CD14-positive monocyte (primary cell): Measurements from ENCODE around the gene MAMSTR. TPM values are rescaled to one million over a fixed set of nuclear protein-coding genes. Genes with fewer than 3 reads are reported as not detected.

Experiments
- DNase-seq, 3 donors: peaks; one replicate each; pipeline ENCODE4 v3.0.0-alpha.2; 2011 to 2022
- H2AFZ ChIP-seq: 2 replicates; pipeline ENCODE4 v1.6.0; 2012; ENCODE audit warnings: mild to moderate bottlenecking, low read depth, low read length, inconsistent platforms; ENCODE audit not compliant: insufficient read depth, poor library complexity, severe bottlenecking
- H3K27ac ChIP-seq, 2 donors: 1 replicate in 1 of 2; 2 replicates in 1 of 2; pipeline ENCODE4 v1.5.1; 2012 to 2013; ENCODE audit warnings: low read length in 2 of 2, control low read depth in 1 of 2, inconsistent platforms in 1 of 2, low read depth in 1 of 2, mild to moderate bottlenecking in 1 of 2
- H3K27me3 ChIP-seq, 2 donors: one replicate each; pipeline versions ENCODE4 v1.6.0 to v1.6.1; 2011 to 2013; ENCODE audit warnings: low read length in 2 of 2; ENCODE audit not compliant: control insufficient read depth in 2 of 2, insufficient read depth in 2 of 2
- H3K36me3 ChIP-seq, 2 donors: replicated peaks in 1 of 2; 1 replicate in 1 of 2; 2 replicates in 1 of 2; pipeline versions ENCODE4 v1.5.1 to v1.6.1; 2012 to 2013; ENCODE audit warnings: low read length in 2 of 2, control low read depth in 1 of 2, inconsistent platforms in 1 of 2, mild to moderate bottlenecking in 1 of 2; ENCODE audit not compliant: insufficient read depth in 2 of 2, control insufficient read depth in 1 of 2
- H3K4me1 ChIP-seq, 2 donors: 1 replicate in 1 of 2; 2 replicates in 1 of 2; pipeline versions ENCODE4 v1.5.1 to v1.6.1; 2012 to 2013; ENCODE audit warnings: low read length in 2 of 2, control low read depth in 1 of 2, inconsistent platforms in 1 of 2, mild to moderate bottlenecking in 1 of 2, moderate library complexity in 1 of 2; ENCODE audit not compliant: insufficient read depth in 2 of 2, control insufficient read depth in 1 of 2
- H3K4me2 ChIP-seq: replicated peaks from 2 replicates; pipeline ENCODE3; 2012; ENCODE audit warnings: low read length, moderate library complexity, mild to moderate bottlenecking; ENCODE audit not compliant: poor library complexity, severe bottlenecking; ENCODE audit errors: extremely low read depth
- H3K4me3 ChIP-seq, 3 experiments: fragments of 200-600 bp in 1 of 3; sonication (generic) in 1 of 3; replicated peaks in 1 of 3; 1 replicate in 2 of 3; 2 replicates in 1 of 3; pipeline ENCODE4 v1.5.1; 2011 to 2013; ENCODE audit warnings: low read length in 3 of 3, mild to moderate bottlenecking in 3 of 3, control low read depth in 2 of 3, low read depth in 2 of 3, inconsistent platforms in 1 of 3, moderate library complexity in 1 of 3
- H3K79me2 ChIP-seq: 2 replicates; pipeline ENCODE4 v1.6.0; 2012; ENCODE audit warnings: mild to moderate bottlenecking, control low read depth, inconsistent platforms, low read length, moderate library complexity; ENCODE audit not compliant: insufficient read depth
- H3K9ac ChIP-seq: 2 replicates; pipeline ENCODE4 v1.6.0; 2017; ENCODE audit warnings: low read length, mild to moderate bottlenecking; ENCODE audit not compliant: insufficient read depth, poor library complexity, severe bottlenecking
- H3K9me3 ChIP-seq, 2 donors: replicated peaks in 1 of 2; 1 replicate in 1 of 2; 2 replicates in 1 of 2; pipeline versions ENCODE4 v1.5.1 to v1.6.1; 2012 to 2013; ENCODE audit warnings: low read length in 2 of 2, control low read depth in 1 of 2; ENCODE audit not compliant: control insufficient read depth in 1 of 2, insufficient read depth in 1 of 2
- H4K20me1 ChIP-seq: 2 replicates; pipeline ENCODE4 v1.6.0; 2012; ENCODE audit warnings: mild to moderate bottlenecking, low read length, control low read depth, moderate library complexity; ENCODE audit not compliant: insufficient read depth
- H3K27ac Mint-ChIP-seq, 7 donors: one replicate each; pipeline ENCODE4 v1.8.0; 2020; ENCODE audit warnings: mild to moderate bottlenecking in 7 of 7, mixed read lengths in 7 of 7, moderate library complexity in 6 of 7, inconsistent platforms in 2 of 7
- H3K27me3 Mint-ChIP-seq, 3 donors: one replicate each; pipeline ENCODE4 v1.8.0; 2021 to 2022; ENCODE audit warnings: low read depth in 3 of 3, mild to moderate bottlenecking in 3 of 3, mixed read lengths in 3 of 3, moderate library complexity in 3 of 3, inconsistent platforms in 1 of 3
- H3K36me3 Mint-ChIP-seq, 2 donors: one replicate each; pipeline ENCODE4 v1.8.0; 2020; ENCODE audit warnings: mixed read lengths in 2 of 2, inconsistent platforms in 1 of 2, mild to moderate bottlenecking in 1 of 2
- H3K4me1 Mint-ChIP-seq: one replicate; pipeline ENCODE4 v1.8.0; 2020; ENCODE audit warnings: mild to moderate bottlenecking, mixed read lengths
- H3K4me3 Mint-ChIP-seq, 2 donors: one replicate each; pipeline ENCODE4 v1.8.0; 2020; ENCODE audit warnings: mild to moderate bottlenecking in 2 of 2, mixed read lengths in 2 of 2, moderate library complexity in 1 of 2
- H3K9me3 Mint-ChIP-seq, 7 donors: one replicate each; pipeline ENCODE4 v1.8.0; 2020 to 2022; ENCODE audit warnings: mixed read lengths in 7 of 7, mild to moderate bottlenecking in 6 of 7, moderate library complexity in 6 of 7, inconsistent platforms in 2 of 7
- WGBS: methylation state at CpG from one replicate; pipeline ENCODE4 v1.1.5; 2013; ENCODE audit warnings: missing lambda C conversion rate; ENCODE audit not compliant: insufficient coverage; 5-methylcytosine and 5-hydroxymethylcytosine counted together
- intact Hi-C, 2 donors: fragments of 100-400 bp; cut with micrococcal nuclease; formaldehyde crosslinking; loops; one replicate each; pipeline versions ENCODE4 v1.15.0 to v1.15.1; 2023
- polyA plus RNA-seq, 3 donors: library from polyadenylated mRNA; depleted of rRNA in 1 of 3; unstranded in 2 of 3; stranded (reverse) in 1 of 3; fragments of 300-500 nt in 2 of 3; fragments of >200 nt in 1 of 3; fragmentation: Illumina TruSeq in 2 of 3; gene quantifications; 1 replicate in 2 of 3; 2 replicates in 1 of 3; pipeline ENCODE4 v1.2.3, GENCODE V29; 2012 to 2021
- TF ChIP-seq, protein P1 (sequence below): fragments of 200-600 bp; IDR thresholded peaks from one replicate; pipeline ENCODE4 v1.8.0; 2022; ENCODE audit warnings: antibody characterized with exemption, mild to moderate bottlenecking

The MAMSTR gene
- polyA plus RNA-seq, 3 donors, result 0.07 TPM; not detected in 2

DNA sequence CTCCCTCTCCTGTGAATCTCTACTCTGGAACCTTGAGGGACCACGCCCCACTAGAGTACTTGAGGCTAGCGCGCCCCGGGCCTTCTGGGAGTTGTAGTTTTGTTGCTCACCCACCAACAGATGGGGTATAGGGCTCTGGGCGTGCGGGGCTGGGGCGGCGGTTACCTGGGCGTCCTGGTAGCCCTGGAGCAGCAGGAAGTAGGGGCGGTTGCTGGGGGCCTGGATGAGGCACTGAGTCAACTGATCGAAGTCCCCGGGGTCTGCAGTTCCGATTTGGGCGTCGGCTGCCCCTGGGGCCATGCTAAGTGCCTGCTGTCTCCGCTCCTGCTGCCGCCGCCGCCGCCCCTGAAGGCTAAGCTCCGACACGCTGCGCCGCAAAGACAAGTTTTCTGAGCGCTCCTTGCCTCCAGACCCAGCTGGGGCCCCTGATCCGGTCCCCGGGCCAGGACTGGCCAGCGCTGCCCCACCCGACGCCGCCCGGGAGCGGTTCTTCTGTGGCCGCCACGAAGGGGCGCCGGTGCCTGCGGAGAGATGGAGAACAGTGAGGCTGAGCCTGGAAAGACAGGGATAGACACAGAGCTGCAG lies 15.6 kb upstream of the MAMSTR start:
- Mint-ChIP-seq H3K4me3 (peak overlapping the region in 1 of 2 donors; percentile 37), H3K36me3 (no peaks in the 10 kb centered on the region), H3K27me3 (peaks cover 20 to 45% (median 23%) of the 10 kb centered on the region in 3 donors), H3K27ac (no peak overlapping the region), H3K9me3 (peaks cover 2 to 17% (median 7%) of the 10 kb centered on the region in 7 donors), H3K4me1 (peaks cover 8% of the 10 kb centered on the region)
- no peak overlapping the region for H2AFZ ChIP-seq
- no peaks in the 10 kb centered on the region for H3K36me3 ChIP-seq
- H4K20me1 ChIP-seq, result no peaks in the 10 kb centered on the region
- H3K79me2 ChIP-seq, result no peaks in the 10 kb centered on the region
- WGBS, result 95% methylated on average over 32 of the region's 38 CpGs
- no peak overlapping the region for H3K9ac ChIP-seq
- no peak overlapping the region for H3K27ac ChIP-seq
- H3K9me3 ChIP-seq, result peaks cover 3 to 7% of the 10 kb centered on the region in 2 donors
- no peak overlapping the region for H3K4me2 ChIP-seq
- H3K4me3 ChIP-seq, result no peak overlapping the region
- peaks cover 8% of the 10 kb centered on the region in 2 donors for H3K27me3 ChIP-seq
- H3K4me1 ChIP-seq, result peaks cover 6 to 16% of the 10 kb centered on the region in 2 donors
- intact Hi-C loops, result no loop called here
- DNase-seq, result no peak
- TF ChIP-seq, protein P1, sequence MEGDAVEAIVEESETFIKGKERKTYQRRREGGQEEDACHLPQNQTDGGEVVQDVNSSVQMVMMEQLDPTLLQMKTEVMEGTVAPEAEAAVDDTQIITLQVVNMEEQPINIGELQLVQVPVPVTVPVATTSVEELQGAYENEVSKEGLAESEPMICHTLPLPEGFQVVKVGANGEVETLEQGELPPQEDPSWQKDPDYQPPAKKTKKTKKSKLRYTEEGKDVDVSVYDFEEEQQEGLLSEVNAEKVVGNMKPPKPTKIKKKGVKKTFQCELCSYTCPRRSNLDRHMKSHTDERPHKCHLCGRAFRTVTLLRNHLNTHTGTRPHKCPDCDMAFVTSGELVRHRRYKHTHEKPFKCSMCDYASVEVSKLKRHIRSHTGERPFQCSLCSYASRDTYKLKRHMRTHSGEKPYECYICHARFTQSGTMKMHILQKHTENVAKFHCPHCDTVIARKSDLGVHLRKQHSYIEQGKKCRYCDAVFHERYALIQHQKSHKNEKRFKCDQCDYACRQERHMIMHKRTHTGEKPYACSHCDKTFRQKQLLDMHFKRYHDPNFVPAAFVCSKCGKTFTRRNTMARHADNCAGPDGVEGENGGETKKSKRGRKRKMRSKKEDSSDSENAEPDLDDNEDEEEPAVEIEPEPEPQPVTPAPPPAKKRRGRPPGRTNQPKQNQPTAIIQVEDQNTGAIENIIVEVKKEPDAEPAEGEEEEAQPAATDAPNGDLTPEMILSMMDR, result no peak

DNA sequence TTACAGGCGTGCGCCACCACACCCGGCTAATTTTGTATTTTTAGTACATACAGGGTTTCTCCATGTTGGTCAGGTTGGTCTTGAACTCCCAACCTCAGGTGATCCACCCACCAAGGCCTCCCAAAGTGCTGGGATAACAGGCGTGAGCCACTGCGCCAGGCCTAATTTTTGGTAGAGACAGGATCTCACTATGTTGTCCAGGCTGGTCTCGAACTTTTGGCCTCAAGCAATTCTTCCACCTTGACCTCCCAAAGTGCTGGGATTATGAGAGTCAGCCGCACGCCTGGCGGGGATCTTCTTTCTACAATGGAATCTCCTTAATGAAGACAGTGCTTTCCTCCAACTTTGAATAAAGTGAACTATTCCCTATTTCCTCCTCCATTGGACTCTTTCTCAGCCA lies 15.1 kb upstream of the MAMSTR start:
- Histone ChIP-seq H3K4me1 (peaks cover 6 to 14% of the 10 kb centered on the region in 2 donors), H3K4me2 (no peak overlapping the region), H3K79me2 (no peaks in the 10 kb centered on the region), H3K9me3 (peaks cover 4 to 5% of the 10 kb centered on the region in 2 donors), H3K27me3 (peaks cover 3% of the 10 kb centered on the region in 2 donors), H4K20me1 (no peaks in the 10 kb centered on the region), H3K9ac (no peak overlapping the region), H3K4me3 (no peak overlapping the region), H3K36me3 (no peaks in the 10 kb centered on the region), H3K27ac (no peak overlapping the region), H2AFZ (no peak overlapping the region)
- TF ChIP-seq, protein P1, result no peak
- H3K27me3 Mint-ChIP-seq, result peaks cover 16 to 41% (median 18%) of the 10 kb centered on the region in 3 donors
- no peaks in the 10 kb centered on the region for H3K36me3 Mint-ChIP-seq
- intact Hi-C loops, result no loop called here
- peak overlapping the region in 1 of 2 donors; percentile 37 for H3K4me3 Mint-ChIP-seq
- peaks cover 2 to 18% (median 12%) of the 10 kb centered on the region in 7 donors for H3K9me3 Mint-ChIP-seq
- 100% methylated on average over 3 of the region's 9 CpGs for WGBS
- DNase-seq, result no peak
- peaks cover 4% of the 10 kb centered on the region for H3K4me1 Mint-ChIP-seq
- no peak overlapping the region for H3K27ac Mint-ChIP-seq
